Stimulated activated CD4-positive, alpha-beta T cell treated with anti-CD3 and anti-CD28 coated beads, Interleukin-4, amount 100 ng/mL, for 1 hour (primary cell): Measurements from ENCODE around the gene IL1RAPL2.
"Not testable (repeated sequence)": the region's sequence is repeated elsewhere in the genome, so short reads cannot be mapped to it uniquely, and the experiment has no call there.

ENCODE experiments used
- DNase-seq: peaks from one replicate; pipeline ENCODE4 v3.0.0-alpha.2; 2020

IL1RAPL2 gene

GRCh38 chrX:104565791-104566680 is at the start of gene IL1RAPL2:
Gene IL1RAPL2, plus strand, starts transcription at chrX:104566199.
- no peak for DNase-seq

GRCh38 chrX:104522386-104522785 is 43.6 kb upstream of the IL1RAPL2 start:
- DNase-seq: no peak

GRCh38 chrX:104523858-104524257 is 42.1 kb upstream of the IL1RAPL2 start:
- no peak for DNase-seq

- no peak for DNase-seq
Observed at GRCh38 chrX:104539081-104539480, 26.9 kb upstream of the IL1RAPL2 start.

DNA sequence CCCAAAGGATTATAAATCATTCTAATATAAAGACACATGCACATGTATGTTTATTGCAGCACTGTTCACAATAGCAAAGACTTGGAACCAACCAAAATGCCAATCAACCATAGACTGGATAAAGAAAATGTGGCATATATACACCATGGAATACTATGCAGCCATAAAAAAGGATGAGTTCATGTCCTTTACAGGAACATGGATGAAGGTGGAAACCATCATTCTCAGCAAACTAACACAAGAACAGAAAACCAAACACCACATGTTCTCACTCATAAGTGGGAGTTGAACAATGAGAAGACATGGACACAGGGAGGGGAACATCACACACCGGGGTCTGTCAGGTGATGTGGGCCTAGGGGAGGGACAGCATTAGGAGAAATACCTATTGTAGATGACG is 23.6 kb upstream of the IL1RAPL2 start:
- not testable (repeated sequence) for DNase-seq

GRCh38 chrX:104564335-104564734 is 1.7 kb upstream of the IL1RAPL2 start:
- DNase-seq: no peak

GRCh38 chrX:104564921-104565703 is 887 bp upstream of the IL1RAPL2 start:
- DNase-seq: no peak

DNA sequence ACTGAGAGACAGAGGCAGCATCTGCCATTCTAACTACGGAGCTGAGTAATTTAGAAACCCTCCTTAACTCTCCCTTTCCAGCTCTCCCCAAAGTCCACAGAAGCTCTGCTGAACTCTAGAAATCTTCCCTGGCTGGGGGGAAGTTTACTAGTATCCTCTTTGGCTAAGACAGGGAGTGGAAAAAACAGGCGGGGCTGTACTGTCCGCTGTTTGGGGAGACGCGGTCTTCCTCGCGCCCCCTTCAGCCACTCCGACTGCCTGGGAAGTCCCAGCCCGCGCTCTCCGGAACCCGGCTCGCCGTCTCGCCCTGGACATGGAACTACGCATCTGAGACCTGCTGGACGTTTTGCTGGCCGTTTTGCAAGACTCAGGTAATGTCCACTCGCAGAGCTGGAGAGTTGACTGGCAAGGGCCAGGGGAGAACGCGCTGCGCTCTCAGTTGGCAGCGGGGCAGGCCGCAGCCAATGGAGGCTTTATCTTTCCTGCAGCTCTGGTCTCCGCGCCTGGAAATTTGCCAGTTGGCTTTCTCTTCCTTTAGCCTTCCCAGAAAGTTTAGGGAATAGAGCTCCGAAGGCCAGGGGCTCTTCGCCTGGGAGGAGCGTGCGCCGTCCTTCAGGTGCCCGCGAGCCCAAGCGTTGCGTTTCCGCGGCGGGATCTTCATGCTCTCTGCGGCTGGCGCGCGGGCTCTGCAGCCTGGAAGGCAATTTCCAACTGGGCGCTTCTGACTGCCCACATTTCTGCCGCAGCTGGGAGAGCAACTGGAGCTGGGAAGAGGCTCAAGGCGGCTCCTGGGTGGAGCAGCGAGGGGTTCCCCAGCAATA is 892 bp downstream of the IL1RAPL2 start:
- no peak for DNase-seq

DNA sequence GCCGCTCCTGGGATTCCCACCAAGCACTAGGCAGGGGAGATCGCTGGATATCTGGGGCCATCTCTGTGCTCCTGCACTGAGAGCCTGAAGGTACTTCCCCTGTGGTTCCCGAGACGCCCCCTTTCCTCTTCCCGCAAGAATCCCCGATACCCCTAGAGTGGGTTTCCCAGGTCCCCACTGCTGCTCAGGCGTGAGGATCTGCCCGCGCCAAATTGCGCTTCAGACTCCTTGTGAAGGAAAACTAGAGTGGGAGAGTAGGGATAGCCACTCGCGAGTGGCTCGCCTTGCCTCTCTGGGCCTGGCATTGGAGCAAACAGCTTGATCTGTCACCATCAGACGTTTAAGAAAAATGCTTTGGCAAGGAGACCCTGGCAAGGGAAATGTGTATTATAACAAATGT is 1.5 kb downstream of the IL1RAPL2 start:
- DNase-seq: no peak

DNA sequence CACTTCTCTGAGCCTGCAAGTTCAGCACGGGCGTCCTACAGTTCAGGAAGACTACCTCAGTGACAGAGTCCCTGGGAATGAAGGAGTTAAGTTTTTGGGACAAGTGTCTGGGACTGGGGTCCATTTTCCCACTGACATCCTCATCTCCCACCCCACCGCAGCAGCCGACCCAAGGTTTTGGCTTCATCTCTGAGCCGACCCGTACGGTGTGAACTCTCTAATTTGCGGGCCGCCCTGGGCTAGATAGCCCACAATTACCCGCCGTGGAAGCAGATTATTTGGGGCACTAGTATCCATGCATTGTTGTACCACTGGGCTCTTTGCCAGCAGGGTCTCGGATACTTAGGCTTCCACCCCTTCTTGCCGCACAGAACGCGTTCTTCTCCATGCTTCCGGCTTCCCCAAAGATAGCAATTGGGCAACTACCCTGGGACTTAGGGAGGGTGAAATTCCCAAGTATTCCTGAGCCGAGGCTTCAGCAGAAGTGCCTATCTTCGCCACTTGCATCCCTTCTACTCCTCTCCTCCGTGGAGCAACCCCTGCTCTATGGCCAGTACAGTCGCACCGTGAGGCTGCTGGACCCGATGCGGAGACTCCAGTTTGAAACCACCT is 2.4 kb downstream of the IL1RAPL2 start:
- no peak for DNase-seq

GRCh38 chrX:104618106-104618895 is 52.3 kb downstream of the IL1RAPL2 start:
- DNase-seq: no peak

GRCh38 chrX:104621781-104622180 is 55.8 kb downstream of the IL1RAPL2 start:
- DNase-seq: no peak

- DNase-seq: no peak
Observed at GRCh38 chrX:104641176-104641575, 75.2 kb downstream of the IL1RAPL2 start.

- DNase-seq: no peak
Observed at GRCh38 chrX:104647084-104647483, 81.1 kb downstream of the IL1RAPL2 start.

GRCh38 chrX:104659005-104659744 is 93.2 kb downstream of the IL1RAPL2 start:
- DNase-seq: no peak

- no peak for DNase-seq
Observed at GRCh38 chrX:104660092-104660491, 94.1 kb downstream of the IL1RAPL2 start.

DNA sequence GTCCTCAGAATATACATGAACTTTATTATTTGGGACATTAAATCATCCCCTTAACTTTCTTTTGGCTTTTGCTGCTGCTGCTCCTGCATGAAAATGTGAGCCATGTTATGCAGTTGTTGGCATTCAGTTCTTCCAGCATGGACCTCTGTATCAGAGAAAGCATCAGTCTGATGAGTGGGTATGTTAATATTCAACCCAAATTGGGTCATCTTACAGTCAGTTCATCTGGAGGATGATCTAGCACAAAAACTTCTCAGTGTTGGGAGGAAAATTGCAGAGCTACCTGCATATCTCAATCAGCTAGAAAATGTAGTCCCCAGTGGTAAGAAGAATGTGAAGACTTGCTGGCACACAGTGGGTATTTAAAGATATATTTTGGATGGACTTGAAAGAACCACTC is 96.7 kb downstream of the IL1RAPL2 start:
- DNase-seq: no peak

GRCh38 chrX:104665691-104666090 is 99.7 kb downstream of the IL1RAPL2 start:
- no peak for DNase-seq

DNA sequence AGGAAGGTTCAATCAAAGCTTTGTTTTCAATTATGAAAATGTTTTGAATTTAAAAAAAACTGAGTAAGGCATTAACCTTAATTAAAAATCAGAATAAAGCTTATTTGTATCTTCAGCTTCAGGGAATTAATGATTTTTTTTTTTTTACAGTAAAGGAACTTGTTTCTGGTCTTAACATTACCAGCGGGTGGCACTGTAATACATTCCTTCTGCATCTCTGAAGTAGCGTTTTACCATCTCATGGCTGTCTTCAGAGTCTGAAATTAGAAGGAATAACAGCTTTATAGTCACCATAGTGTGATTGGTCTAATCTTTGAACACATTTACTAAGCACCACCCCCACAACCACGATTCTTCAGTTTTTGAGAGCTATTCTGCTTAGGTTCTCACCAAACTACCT is 102.6 kb downstream of the IL1RAPL2 start:
- DNase-seq: no peak

DNA sequence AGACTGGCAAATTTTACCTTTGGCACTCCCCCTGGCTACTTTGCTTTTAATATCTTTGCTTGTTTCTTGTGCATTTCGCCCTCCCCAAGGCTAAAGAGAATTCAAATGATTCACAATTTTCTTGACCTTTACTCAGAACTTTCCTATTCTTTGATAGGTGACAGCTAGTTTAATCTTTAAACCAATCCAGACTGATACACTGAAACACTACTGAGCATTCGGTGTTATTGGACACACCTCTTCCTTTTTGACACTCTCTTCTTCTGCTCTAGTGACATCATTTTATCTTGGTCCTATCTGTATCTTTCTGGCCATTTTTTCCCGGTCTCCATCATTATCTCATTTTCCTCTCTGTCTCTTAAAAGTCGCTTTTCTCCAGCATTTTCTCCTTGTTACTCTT is 103.1 kb downstream of the IL1RAPL2 start:
- DNase-seq: no peak

DNA sequence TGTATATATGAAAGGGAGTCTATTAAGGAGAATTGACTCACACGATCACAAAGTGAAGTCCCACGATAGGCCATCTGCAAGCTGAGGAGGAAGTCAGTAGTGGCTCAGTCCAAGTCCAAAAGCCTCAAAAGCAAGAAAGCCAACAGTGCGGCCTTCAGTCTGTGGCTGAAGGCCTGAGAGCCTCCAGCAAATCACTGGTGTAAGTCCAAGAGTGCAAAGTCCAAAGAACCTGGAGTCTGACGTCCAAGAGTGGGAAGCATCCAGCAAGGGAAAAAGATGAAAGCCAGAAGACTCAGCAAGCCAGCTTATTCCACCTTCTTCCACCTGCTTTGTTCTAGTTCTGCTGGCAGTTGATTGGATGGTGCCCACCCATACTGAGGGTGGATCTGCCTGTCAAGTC is 104.1 kb downstream of the IL1RAPL2 start:
- no peak for DNase-seq
